LHCN-M2 (cell line): ENCODE data around the gene CBL. TPM values are rescaled to one million over a fixed set of nuclear protein-coding genes. Genes with fewer than 3 reads are reported as not detected.

Experiments
- DNase-seq: peaks from one replicate; pipeline ENCODE4 v3.0.0-alpha.2; 2012; ENCODE audit warnings: low read depth
- total RNA-seq: library from RNA; depleted of rRNA; stranded (reverse); fragments of >200 nt; gene quantifications from 2 replicates; pipeline ENCODE4 v1.2.3, GENCODE V29; 2014

The CBL gene
- total RNA-seq, 1 experiment from 2014 or later, result 18.3 TPM

GRCh38 chr11:119330237-119330636 is 124.1 kb downstream of the CBL start:
- no peak for DNase-seq

GRCh38 chr11:119332111-119332765 is 126.1 kb downstream of the CBL start:
- DNase-seq, result no peak

- peak; percentile 98 for DNase-seq
These were observed 128.2 kb downstream of the CBL start, which contains the start of gene RNF26 for GRCh38 chr11:119334174-119334930. RNF26 (plus strand) TSS chr11:119334527; CDS start chr11:119335123, 596 bp downstream.

GRCh38 chr11:119335091-119335654 is 129.0 kb downstream of the CBL start:
- no peak for DNase-seq

GRCh38 chr11:119335655-119336543 is 129.8 kb downstream of the CBL start:
- peak; percentile 74 for DNase-seq

- no peak for DNase-seq
These were observed 130.8 kb downstream of the CBL start for GRCh38 chr11:119336744-119337469.

- DNase-seq, result peak; percentile 62
These were observed 131.6 kb downstream of the CBL start for GRCh38 chr11:119337581-119338317.

GRCh38 chr11:119338318-119338890 is 132.3 kb downstream of the CBL start:
- DNase-seq, result peak; percentile 77

GRCh38 chr11:119338965-119339588 is 132.9 kb downstream of the CBL start:
- DNase-seq, result no peak

- DNase-seq, result peak; percentile 52
These were observed 133.6 kb downstream of the CBL start for GRCh38 chr11:119339589-119340334.

GRCh38 chr11:119340335-119341221 is 134.4 kb downstream of the CBL start, which contains the start of gene C1QTNF5:
C1QTNF5 (minus strand) TSS chr11:119340883; CDS start chr11:119340397, 486 bp downstream.
- peak; percentile 64 for DNase-seq

GRCh38 chr11:119341222-119342022 is 135.3 kb downstream of the CBL start:
- no peak for DNase-seq

- DNase-seq, result no peak
These were observed 135.8 kb downstream of the CBL start for GRCh38 chr11:119342023-119342300.

- DNase-seq, result no peak
These were observed 136.4 kb downstream of the CBL start for GRCh38 chr11:119342362-119343130.

- no peak for DNase-seq
These were observed 137.6 kb downstream of the CBL start for GRCh38 chr11:119343726-119344125.
